GM23338 (cell line): ENCODE results near the gene CAT. TPM values are rescaled to one million over a fixed set of nuclear protein-coding genes. Genes with fewer than 3 reads are reported as not detected.

Experiments used
- ATAC-seq: fragments of 200-7000 bp; cut with Tn5 transposase; 3 replicates; pipeline ENCODE4 v1.9.1; 2020
- DNase-seq: peaks from one replicate; pipeline ENCODE4 v3.0.0-alpha.2; 2015; ENCODE audit warnings: low spot score
- H2AFZ ChIP-seq: fragments of 200-600 bp; sonication (generic); 2 replicates; pipeline ENCODE4 v1.8.0; 2016; ENCODE audit warnings: antibody characterized with exemption, mild to moderate bottlenecking, moderate library complexity
- H3F3A ChIP-seq: fragments of 200-600 bp; sonication (generic); replicated peaks from 2 replicates; pipeline ENCODE4 v1.8.0; 2017; ENCODE audit warnings: antibody characterized with exemption, mixed run types, low read depth
- H3K27ac ChIP-seq: fragments of 200-600 bp; sonication (generic); 2 replicates; pipeline ENCODE4 v1.6.1; 2016; ENCODE audit warnings: low read depth
- H3K27me3 ChIP-seq: fragments of 200-600 bp; sonication (generic); 2 replicates; pipeline ENCODE4 v1.8.0; 2016; ENCODE audit warnings: mild to moderate bottlenecking, mixed run types, moderate library complexity; ENCODE audit not compliant: insufficient read depth
- H3K36me3 ChIP-seq: fragments of 200-600 bp; sonication (generic); 2 replicates; pipeline ENCODE4 v1.8.0; 2016; ENCODE audit warnings: mild to moderate bottlenecking; ENCODE audit not compliant: insufficient read depth
- H3K4me1 ChIP-seq: fragments of 200-600 bp; sonication (generic); 2 replicates; pipeline ENCODE4 v1.8.0; 2016; ENCODE audit warnings: mild to moderate bottlenecking, moderate library complexity; ENCODE audit not compliant: insufficient read depth
- H3K4me2 ChIP-seq: fragments of 200-600 bp; sonication (generic); 2 replicates; pipeline ENCODE4 v1.7.1; 2017; ENCODE audit warnings: mixed run types
- H3K4me3 ChIP-seq: fragments of 200-600 bp; sonication (generic); 2 replicates; pipeline ENCODE4 v1.6.1; 2016; ENCODE audit warnings: mixed run types
- H3K79me2 ChIP-seq: fragments of 200-600 bp; sonication (generic); replicated peaks from 2 replicates; pipeline ENCODE4 v1.8.0; 2017; ENCODE audit warnings: mild to moderate bottlenecking; ENCODE audit not compliant: insufficient read depth
- H3K9me2 ChIP-seq: fragments of 200-600 bp; sonication (generic); 2 replicates; pipeline ENCODE4 v1.8.0; 2017; ENCODE audit not compliant: insufficient read depth
- H4K20me1 ChIP-seq: fragments of 200-600 bp; sonication (generic); replicated peaks from 2 replicates; pipeline ENCODE4 v1.8.0; 2017; ENCODE audit warnings: mild to moderate bottlenecking; ENCODE audit not compliant: insufficient read depth
- H3K27ac Mint-ChIP-seq: 2 replicates; pipeline ENCODE4 v1.8.0; 2020; ENCODE audit warnings: inconsistent platforms, mild to moderate bottlenecking, moderate library complexity, mixed read lengths
- H3K27me3 Mint-ChIP-seq: 3 replicates; pipeline ENCODE4 v1.8.0; 2022; ENCODE audit warnings: low read depth, mild to moderate bottlenecking, moderate library complexity, mixed read lengths, inconsistent platforms; ENCODE audit not compliant: insufficient read depth, poor library complexity
- H3K36me3 Mint-ChIP-seq: 3 replicates; pipeline ENCODE4 v1.8.0; 2021; ENCODE audit warnings: low read depth, mild to moderate bottlenecking, inconsistent platforms, moderate library complexity, mixed read lengths
- H3K4me1 Mint-ChIP-seq: 3 replicates; pipeline ENCODE4 v1.8.0; 2020; ENCODE audit warnings: mild to moderate bottlenecking, inconsistent platforms, mixed read lengths
- H3K4me3 Mint-ChIP-seq: 3 replicates; pipeline ENCODE4 v1.8.0; 2021; ENCODE audit warnings: moderate library complexity, mild to moderate bottlenecking, inconsistent platforms, mixed read lengths
- H3K9me3 Mint-ChIP-seq: 3 replicates; pipeline ENCODE4 v1.8.0; 2020; ENCODE audit warnings: moderate library complexity, mild to moderate bottlenecking, inconsistent platforms, mixed read lengths
- CTCF ChIP-seq, 2 experiments: fragments of 200-600 bp in 1 of 2; sonication (generic) in 1 of 2; conservative IDR thresholded peaks; 2 replicates each; pipeline versions ENCODE4 v1.5.1 to v1.6.1; 2016 to 2017; ENCODE audit warnings: antibody characterized with exemption in 2 of 2, low read depth in 2 of 2, mild to moderate bottlenecking in 2 of 2, moderate library complexity in 1 of 2
- ETS1 ChIP-seq: IDR thresholded peaks from 2 replicates; pipeline ENCODE4 v1.6.1; 2016; ENCODE audit warnings: antibody characterized with exemption
- EZH2 ChIP-seq: fragments of 200-600 bp; sonication (generic); IDR thresholded peaks from one replicate; pipeline ENCODE4 v1.8.0; 2017; ENCODE audit warnings: antibody characterized with exemption, mild to moderate bottlenecking, low read depth; ENCODE audit not compliant: unreplicated experiment
- EZH2phosphoT487 ChIP-seq: fragments of 200-600 bp; sonication (generic); IDR thresholded peaks from one replicate; pipeline ENCODE4 v1.8.1; 2018; ENCODE audit warnings: antibody characterized with exemption; ENCODE audit not compliant: unreplicated experiment
- NANOG ChIP-seq: IDR thresholded peaks from 2 replicates; pipeline ENCODE4 v1.6.1; 2016; ENCODE audit warnings: antibody characterized with exemption, borderline replicate concordance
- STAT1 ChIP-seq: IDR thresholded peaks from one replicate; pipeline ENCODE4 v1.6.1; 2016; ENCODE audit warnings: antibody characterized with exemption; ENCODE audit not compliant: unreplicated experiment
- ZNF114 ChIP-seq: fragments of 250-450 bp; sonication (Bioruptor Pico); IDR thresholded peaks from 2 replicates; pipeline ENCODE4 v1.5.0; 2020; ENCODE audit warnings: mild to moderate bottlenecking, moderate library complexity
- polyA plus RNA-seq: library from polyadenylated mRNA; unstranded; fragments of >200 nt; fragmentation: Nextera tagmentation; extraction: Ambion mirVana; gene quantifications from 2 replicates; pipeline ENCODE4 v1.2.1, GENCODE V29; 2016
- total RNA-seq: library from RNA; depleted of rRNA; stranded (reverse); fragments of >200 nt; shearing (Covaris generic); gene quantifications from 2 replicates; pipeline ENCODE4 v1.2.3, GENCODE V29; 2014
- TF ChIP-seq, protein P1 (sequence below): IDR thresholded peaks from one replicate; pipeline ENCODE4 v1.6.1; 2018; ENCODE audit warnings: antibody characterized with exemption; ENCODE audit not compliant: unreplicated experiment

Gene CAT
- total and polyA plus RNA-seq, 2 experiments from 2014 or later, result 15.9 to 24.0 TPM

DNA sequence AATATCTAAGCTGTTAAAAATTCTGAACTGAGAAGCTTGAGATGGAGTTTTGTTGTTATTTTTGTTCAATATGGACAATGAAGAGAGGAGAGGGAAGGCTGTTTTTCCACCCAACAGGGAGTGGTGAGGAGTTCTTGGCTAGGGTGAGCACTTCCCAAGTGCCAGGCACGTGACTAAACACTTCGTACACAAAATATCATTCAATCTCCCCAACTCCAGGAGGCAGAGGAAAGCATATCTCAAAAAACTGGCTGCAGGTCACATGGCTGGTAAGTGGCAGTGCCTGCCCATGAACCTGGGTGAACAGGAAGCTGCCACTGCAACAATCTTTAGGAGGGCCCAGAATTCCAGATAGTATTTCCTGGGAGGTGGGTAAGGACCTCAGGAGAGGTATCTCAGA, 63.2 kb downstream of the CAT start:
- H3K36me3 ChIP-seq, result no peaks in the 10 kb centered on the region
- no peak overlapping the region for H3K4me2 ChIP-seq
- Mint-ChIP-seq H3K4me3 (no peak overlapping the region), H3K9me3 (no peaks in the 10 kb centered on the region), H3K27me3 (no peaks in the 10 kb centered on the region), H3K4me1 (no peaks in the 10 kb centered on the region), H3K36me3 (no peaks in the 10 kb centered on the region), H3K27ac (no peak overlapping the region)
- no peaks in the 10 kb centered on the region for H3K27me3 ChIP-seq
- H3K9me2 ChIP-seq, result no peaks in the 10 kb centered on the region
- DNase-seq (no peak), ATAC-seq (no peak)
- no peak overlapping the region for H2AFZ ChIP-seq
- TF ChIP-seq STAT1, result no peak
- no peak for TF ChIP-seq EZH2phosphoT487
- H3K79me2 ChIP-seq, result no peaks in the 10 kb centered on the region
- H3F3A ChIP-seq, result no peaks in the 10 kb centered on the region
- no peaks in the 10 kb centered on the region for H3K4me1 ChIP-seq
- no peak overlapping the region for H3K27ac ChIP-seq
- no peaks in the 10 kb centered on the region for H4K20me1 ChIP-seq
- H3K4me3 ChIP-seq, result no peak overlapping the region

- no peak overlapping the region for H3K27ac Mint-ChIP-seq
- ATAC-seq (no peak), DNase-seq (no peak)
- no peaks in the 10 kb centered on the region for H3K36me3 ChIP-seq
- H3K4me1 Mint-ChIP-seq, result no peaks in the 10 kb centered on the region
- no peak overlapping the region for H2AFZ ChIP-seq
- no peaks in the 10 kb centered on the region for H3K4me1 ChIP-seq
- H3K9me3 Mint-ChIP-seq, result no peaks in the 10 kb centered on the region
- H3K4me2 ChIP-seq, result no peak overlapping the region
- no peaks in the 10 kb centered on the region for H3K9me2 ChIP-seq
- H3K27ac ChIP-seq, result no peak overlapping the region
- H3K4me3 Mint-ChIP-seq, result no peak overlapping the region
- H3K27me3 Mint-ChIP-seq, result no peaks in the 10 kb centered on the region
- H3K36me3 Mint-ChIP-seq, result no peaks in the 10 kb centered on the region
- no peak overlapping the region for H3K4me3 ChIP-seq
- TF ChIP-seq, protein P1, sequence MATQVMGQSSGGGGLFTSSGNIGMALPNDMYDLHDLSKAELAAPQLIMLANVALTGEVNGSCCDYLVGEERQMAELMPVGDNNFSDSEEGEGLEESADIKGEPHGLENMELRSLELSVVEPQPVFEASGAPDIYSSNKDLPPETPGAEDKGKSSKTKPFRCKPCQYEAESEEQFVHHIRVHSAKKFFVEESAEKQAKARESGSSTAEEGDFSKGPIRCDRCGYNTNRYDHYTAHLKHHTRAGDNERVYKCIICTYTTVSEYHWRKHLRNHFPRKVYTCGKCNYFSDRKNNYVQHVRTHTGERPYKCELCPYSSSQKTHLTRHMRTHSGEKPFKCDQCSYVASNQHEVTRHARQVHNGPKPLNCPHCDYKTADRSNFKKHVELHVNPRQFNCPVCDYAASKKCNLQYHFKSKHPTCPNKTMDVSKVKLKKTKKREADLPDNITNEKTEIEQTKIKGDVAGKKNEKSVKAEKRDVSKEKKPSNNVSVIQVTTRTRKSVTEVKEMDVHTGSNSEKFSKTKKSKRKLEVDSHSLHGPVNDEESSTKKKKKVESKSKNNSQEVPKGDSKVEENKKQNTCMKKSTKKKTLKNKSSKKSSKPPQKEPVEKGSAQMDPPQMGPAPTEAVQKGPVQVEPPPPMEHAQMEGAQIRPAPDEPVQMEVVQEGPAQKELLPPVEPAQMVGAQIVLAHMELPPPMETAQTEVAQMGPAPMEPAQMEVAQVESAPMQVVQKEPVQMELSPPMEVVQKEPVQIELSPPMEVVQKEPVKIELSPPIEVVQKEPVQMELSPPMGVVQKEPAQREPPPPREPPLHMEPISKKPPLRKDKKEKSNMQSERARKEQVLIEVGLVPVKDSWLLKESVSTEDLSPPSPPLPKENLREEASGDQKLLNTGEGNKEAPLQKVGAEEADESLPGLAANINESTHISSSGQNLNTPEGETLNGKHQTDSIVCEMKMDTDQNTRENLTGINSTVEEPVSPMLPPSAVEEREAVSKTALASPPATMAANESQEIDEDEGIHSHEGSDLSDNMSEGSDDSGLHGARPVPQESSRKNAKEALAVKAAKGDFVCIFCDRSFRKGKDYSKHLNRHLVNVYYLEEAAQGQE, result no peak
- TF ChIP-seq NANOG, result no peak
- no peak for TF ChIP-seq EZH2phosphoT487
- no peak for TF ChIP-seq EZH2
- TF ChIP-seq CTCF (conservative IDR thresholded peaks at IDR 0.05; ENCODE audit: low read depth in 2 of 2), result no peak
- TF ChIP-seq ZNF114 (CRISPR knock-in tag), result no peak
- no peak for TF ChIP-seq ETS1
- no peaks in the 10 kb centered on the region for H3K79me2 ChIP-seq
- H4K20me1 ChIP-seq, result no peaks in the 10 kb centered on the region
- no peaks in the 10 kb centered on the region for H3F3A ChIP-seq
- H3K27me3 ChIP-seq, result no peaks in the 10 kb centered on the region
Observed at GRCh38 chr11:34502949-34503348, 64.2 kb downstream of the CAT start.
